Embryonic facial prominence (tissue), 1 donor: ENCODE measurements around the gene EPHB6.

Experiments used
- DNase-seq: peaks from one replicate; pipeline ENCODE4 v3.0.0-alpha.2; 2016; ENCODE audit errors: extremely low spot score

The EPHB6 gene

GRCh38 chr7:142896151-142896550 lies 41.3 kb downstream of the EPHB6 start:
- no peak for DNase-seq

GRCh38 chr7:142896741-142897379 lies 42.0 kb downstream of the EPHB6 start:
- DNase-seq, result no peak

- no peak for DNase-seq
These were observed 42.8 kb downstream of the EPHB6 start for GRCh38 chr7:142897691-142898090.

GRCh38 chr7:142898377-142899170 lies 43.7 kb downstream of the EPHB6 start:
- no peak for DNase-seq

GRCh38 chr7:142899661-142900060 lies 44.8 kb downstream of the EPHB6 start:
- no peak for DNase-seq

GRCh38 chr7:142901426-142902259 lies 46.8 kb downstream of the EPHB6 start:
- no peak for DNase-seq

- no peak for DNase-seq
These were observed 49.3 kb downstream of the EPHB6 start for GRCh38 chr7:142904128-142904527.

- no peak for DNase-seq
These were observed 50.9 kb downstream of the EPHB6 start for GRCh38 chr7:142905759-142906158.

- no peak for DNase-seq
These were observed 51.8 kb downstream of the EPHB6 start for GRCh38 chr7:142906643-142907042.

- no peak for DNase-seq
These were observed 53.4 kb downstream of the EPHB6 start for GRCh38 chr7:142908290-142908689.

GRCh38 chr7:142908921-142909890 lies 54.3 kb downstream of the EPHB6 start:
- no peak for DNase-seq

GRCh38 chr7:142910031-142910433 lies 55.2 kb downstream of the EPHB6 start:
- DNase-seq, result no peak

- no peak for DNase-seq
These were observed 55.6 kb downstream of the EPHB6 start for GRCh38 chr7:142910481-142910880.

- DNase-seq, result no peak
These were observed 58.2 kb downstream of the EPHB6 start for GRCh38 chr7:142913051-142913450.

GRCh38 chr7:142913566-142913965 lies 58.7 kb downstream of the EPHB6 start:
- no peak for DNase-seq

GRCh38 chr7:142914121-142914520 lies 59.2 kb downstream of the EPHB6 start:
- DNase-seq, result no peak

GRCh38 chr7:142915315-142915714 lies 60.4 kb downstream of the EPHB6 start:
- DNase-seq, result no peak

- DNase-seq, result no peak
These were observed 61.6 kb downstream of the EPHB6 start for GRCh38 chr7:142916508-142916907.

GRCh38 chr7:142917447-142917846 lies 62.6 kb downstream of the EPHB6 start:
- DNase-seq, result no peak

- DNase-seq, result no peak
These were observed 64.0 kb downstream of the EPHB6 start for GRCh38 chr7:142918901-142919300.

- no peak for DNase-seq
These were observed 64.8 kb downstream of the EPHB6 start for GRCh38 chr7:142919656-142920055.
